Neural progenitor cell (in vitro differentiated cells): ENCODE results near the gene PAQR8. TPM values are rescaled to one million over a fixed set of nuclear protein-coding genes. Genes with fewer than 3 reads are reported as not detected.

Experiments used
- DNase-seq: peaks from one replicate; pipeline ENCODE4 v3.0.0-alpha.2; 2016; ENCODE audit warnings: low spot score
- H2AFZ ChIP-seq: fragments of 200-600 bp; sonication (generic); replicated peaks from 2 replicates; pipeline ENCODE4 v1.6.1; 2016; ENCODE audit warnings: antibody characterized with exemption
- H3F3A ChIP-seq: fragments of 200-600 bp; sonication (generic); 2 replicates; pipeline ENCODE4 v1.6.1; 2016; ENCODE audit warnings: antibody characterized with exemption, low read depth
- H3K27ac ChIP-seq: fragments of 200-600 bp; sonication (generic); 2 replicates; pipeline ENCODE4 v1.5.1; 2016; ENCODE audit warnings: mild to moderate bottlenecking
- H3K27me3 ChIP-seq: fragments of 200-600 bp; sonication (generic); 2 replicates; pipeline ENCODE4 v1.6.1; 2016; ENCODE audit warnings: mild to moderate bottlenecking, moderate library complexity
- H3K36me3 ChIP-seq: fragments of 200-600 bp; sonication (generic); 2 replicates; pipeline ENCODE4 v1.5.1; 2016
- H3K4me1 ChIP-seq: fragments of 200-600 bp; sonication (generic); 2 replicates; pipeline ENCODE4 v1.6.1; 2016; ENCODE audit warnings: mixed run types
- H3K4me2 ChIP-seq: fragments of 200-600 bp; sonication (generic); 2 replicates; pipeline ENCODE4 v1.6.1; 2016
- H3K4me3 ChIP-seq: fragments of 200-600 bp; sonication (generic); 2 replicates; pipeline ENCODE4 v1.5.1; 2016
- H3K79me2 ChIP-seq: fragments of 200-600 bp; sonication (generic); 2 replicates; pipeline ENCODE4 v1.6.1; 2016; ENCODE audit warnings: low read depth
- H3K9ac ChIP-seq: fragments of 200-600 bp; sonication (generic); 2 replicates; pipeline ENCODE4 v1.6.1; 2016
- H3K9me3 ChIP-seq: fragments of 200-600 bp; sonication (generic); 2 replicates; pipeline ENCODE4 v1.5.1; 2016; ENCODE audit warnings: low read depth
- H4K20me1 ChIP-seq: fragments of 200-600 bp; sonication (generic); 2 replicates; pipeline ENCODE4 v1.6.1; 2016; ENCODE audit warnings: low read depth
- H3K27ac Mint-ChIP-seq: 3 replicates; pipeline ENCODE4 v1.8.0; 2021; ENCODE audit warnings: mixed read lengths
- H3K27me3 Mint-ChIP-seq: 2 replicates; pipeline ENCODE4 v1.8.0; 2022; ENCODE audit warnings: low read depth, mild to moderate bottlenecking, inconsistent platforms, moderate library complexity, mixed read lengths; ENCODE audit not compliant: insufficient read depth
- H3K36me3 Mint-ChIP-seq: 3 replicates; pipeline ENCODE4 v1.8.0; 2021; ENCODE audit warnings: mixed read lengths
- H3K4me1 Mint-ChIP-seq: 3 replicates; pipeline ENCODE4 v1.8.0; 2021; ENCODE audit warnings: mixed read lengths
- H3K4me3 Mint-ChIP-seq: 3 replicates; pipeline ENCODE4 v1.8.0; 2021; ENCODE audit warnings: mild to moderate bottlenecking, moderate library complexity, mixed read lengths
- H3K9me3 Mint-ChIP-seq: 3 replicates; pipeline ENCODE4 v1.8.0; 2020; ENCODE audit warnings: mixed read lengths
- EZH2 ChIP-seq: fragments of 200-600 bp; sonication (generic); IDR thresholded peaks from 2 replicates; pipeline ENCODE4 v1.6.1; 2017; ENCODE audit warnings: antibody characterized with exemption, mild to moderate bottlenecking, moderate library complexity
- EZH2phosphoT487 ChIP-seq: fragments of 200-600 bp; sonication (generic); IDR thresholded peaks from 2 replicates; pipeline ENCODE4 v1.6.1; 2017; ENCODE audit warnings: antibody characterized with exemption
- total RNA-seq: library from RNA; depleted of rRNA; stranded (reverse); fragments of >200 nt; gene quantifications from 2 replicates; pipeline ENCODE4 v1.2.3, GENCODE V29; 2015; ENCODE audit warnings: low replicate concordance
- TF ChIP-seq, protein P1 (sequence below): fragments of 200-600 bp; sonication (generic); IDR thresholded peaks from 2 replicates; pipeline ENCODE4 v1.5.1; 2017; ENCODE audit warnings: antibody characterized with exemption, mild to moderate bottlenecking

The PAQR8 gene
- total RNA-seq, 1 donor from 2014 or later = 16.9 TPM

DNA sequence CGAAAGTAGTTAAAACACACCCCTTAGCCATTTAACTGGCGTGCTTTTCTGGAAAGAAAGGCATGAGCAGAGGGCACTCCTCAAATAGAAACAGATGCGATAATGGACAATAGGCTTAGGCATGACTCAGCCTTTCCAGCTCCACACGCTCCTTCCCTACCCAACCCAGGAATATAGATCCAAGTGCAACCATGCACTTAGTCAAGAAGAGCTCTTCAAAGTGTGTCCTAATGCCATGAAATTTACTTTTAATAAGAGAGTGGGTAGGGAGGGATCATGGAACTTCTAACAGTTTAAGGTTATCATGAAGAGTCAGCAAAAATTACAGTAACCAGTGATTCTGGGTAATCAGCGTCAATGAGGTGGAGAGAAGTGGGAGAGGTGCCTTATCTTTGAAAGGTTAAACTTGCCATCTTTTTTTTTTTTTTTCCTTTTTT is 55.7 kb downstream of the PAQR8 start:
- no peak overlapping the region for H3K9ac ChIP-seq
- Mint-ChIP-seq H3K9me3 (no peaks in the 10 kb centered on the region), H3K27ac (peak overlapping the region; percentile 13), H3K36me3 (no peaks in the 10 kb centered on the region), H3K27me3 (no peaks in the 10 kb centered on the region), H3K4me1 (peaks cover 20% of the 10 kb centered on the region), H3K4me3 (peak overlapping the region; percentile 3)
- H3K4me3 ChIP-seq = no peak overlapping the region
- H4K20me1 ChIP-seq = no peaks in the 10 kb centered on the region
- H3K4me2 ChIP-seq = no peak overlapping the region
- peaks cover 20% of the 10 kb centered on the region for H3K4me1 ChIP-seq
- H3K27ac ChIP-seq = no peak overlapping the region
- TF ChIP-seq EZH2phosphoT487 (no peak), EZH2 (no peak)
- TF ChIP-seq, protein P1, sequence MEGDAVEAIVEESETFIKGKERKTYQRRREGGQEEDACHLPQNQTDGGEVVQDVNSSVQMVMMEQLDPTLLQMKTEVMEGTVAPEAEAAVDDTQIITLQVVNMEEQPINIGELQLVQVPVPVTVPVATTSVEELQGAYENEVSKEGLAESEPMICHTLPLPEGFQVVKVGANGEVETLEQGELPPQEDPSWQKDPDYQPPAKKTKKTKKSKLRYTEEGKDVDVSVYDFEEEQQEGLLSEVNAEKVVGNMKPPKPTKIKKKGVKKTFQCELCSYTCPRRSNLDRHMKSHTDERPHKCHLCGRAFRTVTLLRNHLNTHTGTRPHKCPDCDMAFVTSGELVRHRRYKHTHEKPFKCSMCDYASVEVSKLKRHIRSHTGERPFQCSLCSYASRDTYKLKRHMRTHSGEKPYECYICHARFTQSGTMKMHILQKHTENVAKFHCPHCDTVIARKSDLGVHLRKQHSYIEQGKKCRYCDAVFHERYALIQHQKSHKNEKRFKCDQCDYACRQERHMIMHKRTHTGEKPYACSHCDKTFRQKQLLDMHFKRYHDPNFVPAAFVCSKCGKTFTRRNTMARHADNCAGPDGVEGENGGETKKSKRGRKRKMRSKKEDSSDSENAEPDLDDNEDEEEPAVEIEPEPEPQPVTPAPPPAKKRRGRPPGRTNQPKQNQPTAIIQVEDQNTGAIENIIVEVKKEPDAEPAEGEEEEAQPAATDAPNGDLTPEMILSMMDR = no peak
- H3F3A ChIP-seq = peaks cover 15% of the 10 kb centered on the region
- H2AFZ ChIP-seq = peak overlapping the region; percentile 58
- H3K27me3 ChIP-seq = no peaks in the 10 kb centered on the region
- H3K36me3 ChIP-seq = no peaks in the 10 kb centered on the region
- DNase-seq = no peak
- no peaks in the 10 kb centered on the region for H3K9me3 ChIP-seq
- peaks cover 15% of the 10 kb centered on the region for H3K79me2 ChIP-seq

DNA sequence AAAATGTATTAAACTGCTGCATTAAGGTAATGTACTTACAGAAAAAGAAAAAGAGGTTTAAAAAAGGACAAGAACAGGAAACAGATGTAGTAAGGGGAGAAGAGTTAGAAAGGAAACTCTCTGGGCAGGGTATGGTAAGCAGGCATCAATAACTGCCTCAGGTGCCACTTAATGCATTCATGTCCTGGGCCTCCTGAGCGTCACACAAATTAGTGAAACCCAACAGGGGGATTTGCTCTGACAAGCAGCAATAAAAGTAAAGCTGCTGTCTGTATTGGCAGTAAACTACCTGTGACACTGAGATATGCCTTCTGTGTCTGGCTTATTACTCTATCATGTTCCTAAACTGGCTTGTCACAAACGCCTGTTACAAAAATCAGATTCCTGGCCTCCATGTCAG is 56.7 kb downstream of the PAQR8 start:
- Histone ChIP-seq H3K36me3 (no peaks in the 10 kb centered on the region), H2AFZ (no peak overlapping the region), H4K20me1 (no peaks in the 10 kb centered on the region), H3K27me3 (no peaks in the 10 kb centered on the region), H3K4me3 (no peak overlapping the region), H3K4me1 (peaks cover 20% of the 10 kb centered on the region), H3F3A (peaks cover 15% of the 10 kb centered on the region), H3K9me3 (no peaks in the 10 kb centered on the region), H3K79me2 (peaks cover 15% of the 10 kb centered on the region), H3K27ac (no peak overlapping the region), H3K4me2 (peak overlapping the region; percentile 86), H3K9ac (no peak overlapping the region)
- DNase-seq = no peak
- no peaks in the 10 kb centered on the region for H3K27me3 Mint-ChIP-seq
- H3K4me1 Mint-ChIP-seq = peaks cover 19% of the 10 kb centered on the region
- H3K27ac Mint-ChIP-seq = no peak overlapping the region
- no peaks in the 10 kb centered on the region for H3K36me3 Mint-ChIP-seq
- H3K4me3 Mint-ChIP-seq = no peak overlapping the region
- TF ChIP-seq EZH2 (no peak), EZH2phosphoT487 (no peak)
- H3K9me3 Mint-ChIP-seq = no peaks in the 10 kb centered on the region

DNA sequence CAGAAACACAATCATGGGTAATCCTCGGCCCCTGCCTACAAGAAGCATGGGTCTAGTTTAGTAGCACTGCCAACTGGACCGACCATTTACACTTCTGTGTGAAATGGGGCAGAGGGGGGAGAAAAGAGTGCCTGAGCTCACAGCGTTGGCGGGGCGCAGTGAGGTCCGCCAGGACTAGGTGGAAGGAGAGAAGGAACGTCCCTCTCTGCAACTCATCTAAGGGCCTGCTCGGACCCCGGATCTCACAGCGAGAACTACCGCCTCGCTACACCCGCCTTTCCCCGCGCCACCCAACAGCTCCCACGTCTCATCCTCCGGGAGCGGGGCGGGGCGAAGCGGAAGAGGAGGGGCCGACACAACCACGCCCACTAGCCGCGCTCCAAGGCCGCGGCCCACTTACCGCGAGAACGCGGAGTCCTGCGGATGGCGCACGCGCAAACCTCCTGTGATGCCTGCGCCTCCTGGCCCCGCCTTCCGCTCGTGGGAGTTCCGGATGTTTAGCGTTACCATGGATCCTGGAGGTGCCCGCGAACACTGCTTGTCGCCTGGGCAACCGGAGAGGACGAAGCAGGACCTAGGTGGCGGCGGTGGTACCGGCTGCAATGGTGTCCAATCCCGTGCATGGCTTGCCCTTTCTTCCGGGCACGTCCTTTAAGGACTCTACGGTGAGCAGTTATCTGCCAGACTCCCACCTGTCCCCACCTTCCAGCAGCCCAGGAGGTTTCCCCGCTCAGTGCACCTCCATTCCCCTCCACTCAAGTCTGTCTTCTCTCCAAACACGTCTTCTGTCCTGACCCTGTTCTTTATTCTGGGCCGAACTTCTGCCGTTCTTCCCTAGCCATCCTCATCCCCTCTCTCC is 58.1 kb downstream of the PAQR8 start, which contains the start of gene EFHC1:
TSS of gene EFHC1 (plus strand) at position 534 of the 859 bp plus-strand sequence. CDS start at position 603, 69 bp downstream.
- H3K79me2 ChIP-seq = peaks cover 15% of the 10 kb centered on the region
- no peaks in the 10 kb centered on the region for H3K36me3 Mint-ChIP-seq
- peak within 1 kb of the TSS; percentile 86 for H3K4me2 ChIP-seq
- TF ChIP-seq EZH2 = no peak
- TF ChIP-seq EZH2phosphoT487 = no peak
- peaks cover 20% of the 10 kb centered on the region for H3K4me1 ChIP-seq
- peak within 1 kb of the TSS; percentile 49 for H3K27ac ChIP-seq
- peak within 1 kb of the TSS; percentile 93 for H3K27ac Mint-ChIP-seq
- peak within 1 kb of the TSS; percentile 83 for H2AFZ ChIP-seq
- no peaks in the 10 kb centered on the region for H3K27me3 Mint-ChIP-seq
- H4K20me1 ChIP-seq = no peaks in the 10 kb centered on the region
- no peaks in the 10 kb centered on the region for H3K9me3 ChIP-seq
- peaks cover 18% of the 10 kb centered on the region for H3K4me1 Mint-ChIP-seq
- H3K36me3 ChIP-seq = no peaks in the 10 kb centered on the region
- H3K9me3 Mint-ChIP-seq = no peaks in the 10 kb centered on the region
- peak within 1 kb of the TSS; percentile 31 for H3K9ac ChIP-seq
- H3K4me3 ChIP-seq = peak within 1 kb of the TSS; percentile 80
- DNase-seq = peak; percentile 99
- no peaks in the 10 kb centered on the region for H3K27me3 ChIP-seq
- H3K4me3 Mint-ChIP-seq = no peak within 1 kb of the TSS
- H3F3A ChIP-seq = peaks cover 15% of the 10 kb centered on the region

DNA sequence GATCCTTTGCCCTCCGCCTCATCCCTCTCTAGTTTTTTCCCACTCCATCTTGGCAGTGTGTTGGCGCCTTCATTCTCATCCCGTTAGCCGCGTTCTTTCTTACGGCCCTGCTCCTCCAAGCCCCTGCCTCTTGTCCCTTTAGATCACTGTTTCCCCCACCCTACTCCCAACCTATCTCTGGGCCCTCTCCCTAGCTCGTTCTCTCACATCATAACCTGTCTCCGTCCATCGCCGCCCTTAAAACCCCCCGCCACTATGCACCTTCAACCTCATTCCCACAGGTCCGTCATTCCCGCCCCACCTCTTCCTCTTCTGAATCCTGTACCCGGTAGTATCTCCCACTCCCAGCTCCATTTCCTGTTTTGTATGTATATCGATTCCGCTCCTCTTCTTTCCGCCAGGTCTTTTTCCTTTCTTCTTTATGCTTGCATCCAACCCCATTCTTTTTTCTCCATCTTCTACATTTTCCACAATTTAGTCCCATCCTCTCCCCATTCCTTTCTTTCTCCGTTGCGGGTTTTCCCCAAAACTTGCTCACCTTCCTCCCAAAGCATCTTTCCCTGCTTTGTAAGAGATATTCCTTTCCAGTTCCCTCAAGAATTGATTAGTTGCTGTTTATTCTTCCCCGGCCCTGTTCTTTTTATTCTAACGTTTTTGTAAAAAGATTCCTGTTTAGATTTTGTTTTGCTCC is 58.9 kb downstream of the PAQR8 start:
- Histone ChIP-seq H3K36me3 (no peaks in the 10 kb centered on the region), H3K4me2 (peak overlapping the region; percentile 86), H3K27ac (no peak overlapping the region), H4K20me1 (no peaks in the 10 kb centered on the region), H3K79me2 (peaks cover 15% of the 10 kb centered on the region), H3K9ac (peak overlapping the region; percentile 31), H3F3A (peaks cover 15% of the 10 kb centered on the region), H3K4me1 (peaks cover 20% of the 10 kb centered on the region), H2AFZ (peak overlapping the region; percentile 83), H3K9me3 (no peaks in the 10 kb centered on the region), H3K27me3 (no peaks in the 10 kb centered on the region), H3K4me3 (peak overlapping the region; percentile 80)
- no peak overlapping the region for H3K27ac Mint-ChIP-seq
- DNase-seq = peak; percentile 50
- H3K9me3 Mint-ChIP-seq = no peaks in the 10 kb centered on the region
- no peaks in the 10 kb centered on the region for H3K36me3 Mint-ChIP-seq
- TF ChIP-seq EZH2 = no peak
- TF ChIP-seq, protein P1 = no peak
- TF ChIP-seq EZH2phosphoT487 = no peak
- no peak overlapping the region for H3K4me3 Mint-ChIP-seq
- peaks cover 18% of the 10 kb centered on the region for H3K4me1 Mint-ChIP-seq
- no peaks in the 10 kb centered on the region for H3K27me3 Mint-ChIP-seq
